ENCODE data around the gene DACT2.

- TF ChIP-seq CTCF (IDR thresholded peaks at IDR 0.05 in 2 of 3, conservative IDR thresholded peaks at IDR 0.05 in 1 of 3; ENCODE audit: borderline replicate concordance in 1 of 3, insufficient read depth in 1 of 3, low read depth in 2 of 3, low read length in 2 of 3) (no peak), POLR2A (IDR thresholded peaks at IDR 0.05; ENCODE audit: borderline replicate concordance, extremely low read depth, insufficient read depth, insufficient read length) (no peak)
These were observed 1.5 kb downstream of the DACT2 start for GRCh38 chr6:168318090-168318489.

All from HCT116 (cell line).